HepG2 (cell line): ENCODE results near the gene ZBTB9. TPM values are rescaled to one million over a fixed set of nuclear protein-coding genes. Genes with fewer than 3 reads are reported as not detected.

Experiments used
- EHMT2 ChIP-seq: fragments of 200-600 bp; sonication (generic); IDR thresholded peaks from 2 replicates; pipeline ENCODE4 v1.7.0; 2017; ENCODE audit warnings: antibody characterized with exemption, low read depth, low read length, borderline replicate concordance
- FOSL2 ChIP-seq: sonication (generic); formaldehyde crosslinking; IDR thresholded peaks from 2 replicates; pipeline ENCODE4 v1.4.0; 2020; ENCODE audit warnings: missing genetic modification reagents
- TBX2 ChIP-seq: sonication (generic); formaldehyde crosslinking; IDR thresholded peaks from 2 replicates; pipeline ENCODE4 v1.5.0; 2020; ENCODE audit warnings: missing genetic modification reagents, mild to moderate bottlenecking, borderline replicate concordance
- THYN1 ChIP-seq: sonication (generic); formaldehyde crosslinking; IDR thresholded peaks from 2 replicates; pipeline ENCODE4 v1.8.1; 2023; ENCODE audit warnings: low read depth, mild to moderate bottlenecking, moderate library complexity, missing genetic modification reagents, borderline replicate concordance
- ZNF432 ChIP-seq: sonication (generic); formaldehyde crosslinking; IDR thresholded peaks from 2 replicates; pipeline ENCODE4 v1.5.0; 2020; ENCODE audit warnings: missing genetic modification reagents, mild to moderate bottlenecking, borderline replicate concordance
- ZNF549 ChIP-seq: sonication (generic); formaldehyde crosslinking; IDR thresholded peaks from 2 replicates; pipeline ENCODE4 v1.5.0; 2020; ENCODE audit warnings: missing genetic modification reagents
- ZNF552 ChIP-seq: sonication (generic); formaldehyde crosslinking; IDR thresholded peaks from 2 replicates; pipeline ENCODE4 v1.9.0; 2022; ENCODE audit warnings: missing genetic modification reagents, mild to moderate bottlenecking, borderline replicate concordance
- ZNF768 ChIP-seq: sonication (generic); formaldehyde crosslinking; IDR thresholded peaks from 2 replicates; pipeline ENCODE4 v1.4.0; 2020; ENCODE audit warnings: missing genetic modification reagents
- ZNF878 ChIP-seq: sonication (generic); formaldehyde crosslinking; IDR thresholded peaks from 2 replicates; pipeline ENCODE4 v1.8.1; 2023; ENCODE audit warnings: mild to moderate bottlenecking, missing genetic modification reagents, moderate library complexity
- ZSCAN12 ChIP-seq: sonication (generic); formaldehyde crosslinking; IDR thresholded peaks from 2 replicates; pipeline ENCODE4 v1.9.0; 2021; ENCODE audit warnings: mild to moderate bottlenecking, missing genetic modification reagents
- ZSCAN29 ChIP-seq: sonication (generic); formaldehyde crosslinking; conservative IDR thresholded peaks from 2 replicates; pipeline ENCODE4 v1.4.0; 2020; ENCODE audit warnings: mild to moderate bottlenecking, missing genetic modification reagents
- polyA plus RNA-seq, 8 experiments: library from polyadenylated mRNA; depleted of rRNA in 3 of 8; stranded (reverse) in 7 of 8; unstranded in 1 of 8; fragments of >200 nt; fragmentation: Illumina TruSeq in 4 of 8; extraction: Trizol in 4 of 8; gene quantifications; 2 replicates each; pipeline versions ENCODE4 v1.2.1 to v1.2.3, GENCODE V29; 2011 to 2016; ENCODE audit warnings: low read depth in 4 of 8, missing spikeins in 1 of 8, mixed read lengths in 1 of 8; ENCODE audit not compliant: insufficient read depth in 1 of 8
- total RNA-seq, 5 experiments: library from RNA; depleted of rRNA; stranded (reverse); fragments of >200 nt; fragmentation: Illumina TruSeq; extraction: Trizol; gene quantifications; 2 replicates each; pipeline ENCODE4 v1.2.3, GENCODE V29; 2016; ENCODE audit warnings: low read depth in 1 of 5
- TF ChIP-seq, protein P1 (sequence below): sonication (generic); formaldehyde crosslinking; IDR thresholded peaks from 2 replicates; pipeline ENCODE4 v1.4.0; 2020; ENCODE audit warnings: missing genetic modification reagents, borderline replicate concordance
- TF ChIP-seq, protein P2 (sequence below): sonication (generic); formaldehyde crosslinking; IDR thresholded peaks from 2 replicates; pipeline ENCODE4 v1.4.0; 2020; ENCODE audit warnings: missing genetic modification reagents; ENCODE audit errors: not compliant biosample characterization
- TF ChIP-seq, protein P3 (sequence below): IDR thresholded peaks from 2 replicates; pipeline ENCODE4 v1.6.1; 2016; ENCODE audit warnings: low read depth, missing genetic modification reagents, missing compliant biosample characterization
- TF ChIP-seq, protein P4 (sequence below): IDR thresholded peaks from 2 replicates; pipeline ENCODE4 v1.6.1; 2016; ENCODE audit warnings: low read depth
- TF ChIP-seq, protein P5 (sequence below): IDR thresholded peaks from 2 replicates; pipeline ENCODE4 v1.6.1; 2016; ENCODE audit warnings: missing compliant biosample characterization, missing genetic modification reagents, borderline replicate concordance

Gene ZBTB9
- total and polyA plus RNA-seq, 2 of the 13 experiments (the other 11 are each of a cell fraction or from before 2014, with no cell fraction given): 5.3 to 9.2 TPM

DNA sequence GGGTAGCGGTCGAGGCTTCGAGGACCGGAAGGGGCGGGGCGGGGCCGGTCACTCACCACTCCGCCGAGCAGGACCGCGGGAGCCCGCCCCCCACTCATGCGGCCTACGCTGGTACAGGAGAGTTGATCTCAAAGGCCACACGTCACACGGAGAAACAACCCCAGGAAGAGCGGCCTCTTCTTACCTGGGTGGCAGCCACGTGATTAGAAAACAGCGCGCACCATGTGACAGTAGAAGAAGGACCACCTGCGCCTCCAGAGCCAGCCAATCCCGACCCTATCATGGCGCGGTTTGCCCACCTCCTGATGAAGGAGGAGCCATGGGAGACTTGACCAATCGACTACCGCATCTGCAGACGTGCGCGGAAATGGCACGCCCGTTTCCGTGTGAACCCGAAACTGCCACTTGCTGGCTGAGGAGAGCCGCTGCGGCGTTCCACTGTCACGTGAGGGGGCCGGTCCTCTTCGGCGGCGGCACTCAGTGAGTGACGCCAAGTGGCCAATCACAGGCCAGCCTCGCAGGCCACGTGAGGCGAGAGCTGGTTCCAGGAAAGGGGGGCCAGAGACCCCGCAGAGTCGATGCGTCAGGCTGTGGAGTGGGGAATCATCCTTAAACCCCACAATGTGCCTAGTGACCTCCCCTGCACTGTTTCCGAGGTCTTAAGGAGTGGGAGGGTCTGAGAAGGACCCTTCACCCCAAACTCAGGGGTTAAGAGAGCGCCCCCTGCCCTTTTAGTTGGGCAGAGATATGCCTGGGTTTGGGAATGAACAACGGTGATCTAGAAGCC is 36.3 kb upstream of the ZBTB9 start, which contains the start of gene CUTA (continued):
- TF ChIP-seq, protein P1, sequence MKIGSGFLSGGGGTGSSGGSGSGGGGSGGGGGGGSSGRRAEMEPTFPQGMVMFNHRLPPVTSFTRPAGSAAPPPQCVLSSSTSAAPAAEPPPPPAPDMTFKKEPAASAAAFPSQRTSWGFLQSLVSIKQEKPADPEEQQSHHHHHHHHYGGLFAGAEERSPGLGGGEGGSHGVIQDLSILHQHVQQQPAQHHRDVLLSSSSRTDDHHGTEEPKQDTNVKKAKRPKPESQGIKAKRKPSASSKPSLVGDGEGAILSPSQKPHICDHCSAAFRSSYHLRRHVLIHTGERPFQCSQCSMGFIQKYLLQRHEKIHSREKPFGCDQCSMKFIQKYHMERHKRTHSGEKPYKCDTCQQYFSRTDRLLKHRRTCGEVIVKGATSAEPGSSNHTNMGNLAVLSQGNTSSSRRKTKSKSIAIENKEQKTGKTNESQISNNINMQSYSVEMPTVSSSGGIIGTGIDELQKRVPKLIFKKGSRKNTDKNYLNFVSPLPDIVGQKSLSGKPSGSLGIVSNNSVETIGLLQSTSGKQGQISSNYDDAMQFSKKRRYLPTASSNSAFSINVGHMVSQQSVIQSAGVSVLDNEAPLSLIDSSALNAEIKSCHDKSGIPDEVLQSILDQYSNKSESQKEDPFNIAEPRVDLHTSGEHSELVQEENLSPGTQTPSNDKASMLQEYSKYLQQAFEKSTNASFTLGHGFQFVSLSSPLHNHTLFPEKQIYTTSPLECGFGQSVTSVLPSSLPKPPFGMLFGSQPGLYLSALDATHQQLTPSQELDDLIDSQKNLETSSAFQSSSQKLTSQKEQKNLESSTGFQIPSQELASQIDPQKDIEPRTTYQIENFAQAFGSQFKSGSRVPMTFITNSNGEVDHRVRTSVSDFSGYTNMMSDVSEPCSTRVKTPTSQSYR: 0 out of 2 replicates have a peak, but pooled peaks have one; percentile 29
- TF ChIP-seq ZNF878 (no peak; the same call in 1 of the 2 replicates), ZNF768 (peak; percentile 64), ZSCAN29 (CRISPR knock-in tag) (0 out of 2 replicates have a peak, but pooled peaks have one; percentile 50), ZNF549 (CRISPR knock-in tag) (no peak), ZNF552 (CRISPR knock-in tag) (no peak), ZNF432 (CRISPR knock-in tag) (no peak), TBX2 (CRISPR knock-in tag) (peak; percentile 98), FOSL2 (CRISPR knock-in tag) (peak; percentile 69), ZSCAN12 (CRISPR knock-in tag) (peak; percentile 95), THYN1 (CRISPR knock-in tag) (no peak), EHMT2 (peak; percentile 13; the same call in 1 of the 2 replicates)
- TF ChIP-seq, protein P2, sequence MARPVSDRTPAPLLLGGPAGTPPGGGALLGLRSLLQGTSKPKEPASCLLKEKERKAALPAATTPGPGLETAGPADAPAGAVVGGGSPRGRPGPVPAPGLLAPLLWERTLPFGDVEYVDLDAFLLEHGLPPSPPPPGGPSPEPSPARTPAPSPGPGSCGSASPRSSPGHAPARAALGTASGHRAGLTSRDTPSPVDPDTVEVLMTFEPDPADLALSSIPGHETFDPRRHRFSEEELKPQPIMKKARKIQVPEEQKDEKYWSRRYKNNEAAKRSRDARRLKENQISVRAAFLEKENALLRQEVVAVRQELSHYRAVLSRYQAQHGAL: peak; percentile 35
- TF ChIP-seq, protein P3, sequence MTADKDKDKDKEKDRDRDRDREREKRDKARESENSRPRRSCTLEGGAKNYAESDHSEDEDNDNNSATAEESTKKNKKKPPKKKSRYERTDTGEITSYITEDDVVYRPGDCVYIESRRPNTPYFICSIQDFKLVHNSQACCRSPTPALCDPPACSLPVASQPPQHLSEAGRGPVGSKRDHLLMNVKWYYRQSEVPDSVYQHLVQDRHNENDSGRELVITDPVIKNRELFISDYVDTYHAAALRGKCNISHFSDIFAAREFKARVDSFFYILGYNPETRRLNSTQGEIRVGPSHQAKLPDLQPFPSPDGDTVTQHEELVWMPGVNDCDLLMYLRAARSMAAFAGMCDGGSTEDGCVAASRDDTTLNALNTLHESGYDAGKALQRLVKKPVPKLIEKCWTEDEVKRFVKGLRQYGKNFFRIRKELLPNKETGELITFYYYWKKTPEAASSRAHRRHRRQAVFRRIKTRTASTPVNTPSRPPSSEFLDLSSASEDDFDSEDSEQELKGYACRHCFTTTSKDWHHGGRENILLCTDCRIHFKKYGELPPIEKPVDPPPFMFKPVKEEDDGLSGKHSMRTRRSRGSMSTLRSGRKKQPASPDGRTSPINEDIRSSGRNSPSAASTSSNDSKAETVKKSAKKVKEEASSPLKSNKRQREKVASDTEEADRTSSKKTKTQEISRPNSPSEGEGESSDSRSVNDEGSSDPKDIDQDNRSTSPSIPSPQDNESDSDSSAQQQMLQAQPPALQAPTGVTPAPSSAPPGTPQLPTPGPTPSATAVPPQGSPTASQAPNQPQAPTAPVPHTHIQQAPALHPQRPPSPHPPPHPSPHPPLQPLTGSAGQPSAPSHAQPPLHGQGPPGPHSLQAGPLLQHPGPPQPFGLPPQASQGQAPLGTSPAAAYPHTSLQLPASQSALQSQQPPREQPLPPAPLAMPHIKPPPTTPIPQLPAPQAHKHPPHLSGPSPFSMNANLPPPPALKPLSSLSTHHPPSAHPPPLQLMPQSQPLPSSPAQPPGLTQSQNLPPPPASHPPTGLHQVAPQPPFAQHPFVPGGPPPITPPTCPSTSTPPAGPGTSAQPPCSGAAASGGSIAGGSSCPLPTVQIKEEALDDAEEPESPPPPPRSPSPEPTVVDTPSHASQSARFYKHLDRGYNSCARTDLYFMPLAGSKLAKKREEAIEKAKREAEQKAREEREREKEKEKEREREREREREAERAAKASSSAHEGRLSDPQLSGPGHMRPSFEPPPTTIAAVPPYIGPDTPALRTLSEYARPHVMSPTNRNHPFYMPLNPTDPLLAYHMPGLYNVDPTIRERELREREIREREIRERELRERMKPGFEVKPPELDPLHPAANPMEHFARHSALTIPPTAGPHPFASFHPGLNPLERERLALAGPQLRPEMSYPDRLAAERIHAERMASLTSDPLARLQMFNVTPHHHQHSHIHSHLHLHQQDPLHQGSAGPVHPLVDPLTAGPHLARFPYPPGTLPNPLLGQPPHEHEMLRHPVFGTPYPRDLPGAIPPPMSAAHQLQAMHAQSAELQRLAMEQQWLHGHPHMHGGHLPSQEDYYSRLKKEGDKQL: no peak
- TF ChIP-seq, protein P4, sequence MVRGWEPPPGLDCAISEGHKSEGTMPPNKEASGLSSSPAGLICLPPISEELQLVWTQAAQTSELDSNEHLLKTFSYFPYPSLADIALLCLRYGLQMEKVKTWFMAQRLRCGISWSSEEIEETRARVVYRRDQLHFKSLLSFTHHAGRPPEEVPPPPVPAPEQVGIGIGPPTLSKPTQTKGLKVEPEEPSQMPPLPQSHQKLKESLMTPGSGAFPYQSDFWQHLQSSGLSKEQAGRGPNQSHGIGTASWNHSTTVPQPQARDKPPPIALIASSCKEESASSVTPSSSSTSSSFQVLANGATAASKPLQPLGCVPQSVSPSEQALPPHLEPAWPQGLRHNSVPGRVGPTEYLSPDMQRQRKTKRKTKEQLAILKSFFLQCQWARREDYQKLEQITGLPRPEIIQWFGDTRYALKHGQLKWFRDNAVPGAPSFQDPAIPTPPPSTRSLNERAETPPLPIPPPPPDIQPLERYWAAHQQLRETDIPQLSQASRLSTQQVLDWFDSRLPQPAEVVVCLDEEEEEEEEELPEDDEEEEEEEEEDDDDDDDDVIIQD (CRISPR knock-in tag): peak; percentile 54; the same call in 1 of the 2 replicates
- TF ChIP-seq, protein P5, sequence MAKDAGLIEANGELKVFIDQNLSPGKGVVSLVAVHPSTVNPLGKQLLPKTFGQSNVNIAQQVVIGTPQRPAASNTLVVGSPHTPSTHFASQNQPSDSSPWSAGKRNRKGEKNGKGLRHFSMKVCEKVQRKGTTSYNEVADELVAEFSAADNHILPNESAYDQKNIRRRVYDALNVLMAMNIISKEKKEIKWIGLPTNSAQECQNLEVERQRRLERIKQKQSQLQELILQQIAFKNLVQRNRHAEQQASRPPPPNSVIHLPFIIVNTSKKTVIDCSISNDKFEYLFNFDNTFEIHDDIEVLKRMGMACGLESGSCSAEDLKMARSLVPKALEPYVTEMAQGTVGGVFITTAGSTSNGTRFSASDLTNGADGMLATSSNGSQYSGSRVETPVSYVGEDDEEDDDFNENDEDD: peak; percentile 93; the same call in 1 of the 2 replicates
